BLaER1 treated with 17β-estradiol and CSF1 and Interleukin-3, amounts not matched to agents 10 nM and 100 nM (cell line): Measurements from ENCODE around the gene COL18A1.
"Not testable (repeated sequence)": the region's sequence is repeated elsewhere in the genome, so short reads cannot be mapped to it uniquely, and the experiment has no call there.

Experiments
- H3K27ac ChIP-seq, 11 experiments: shearing (Covaris generic); formaldehyde crosslinking; 2 replicates each; pipeline ENCODE4 v1.8.1; 2022
- H3K27me3 ChIP-seq, 11 experiments: shearing (Covaris generic); formaldehyde crosslinking; 2 replicates each; pipeline ENCODE4 v1.8.1; 2022
- H3K36me3 ChIP-seq, 11 experiments: shearing (Covaris generic); formaldehyde crosslinking; 2 replicates each; pipeline ENCODE4 v1.8.1; 2022
- H3K4me1 ChIP-seq, 10 experiments: shearing (Covaris generic); formaldehyde crosslinking; 2 replicates each; pipeline ENCODE4 v1.8.1; 2022
- H3K4me2 ChIP-seq, 11 experiments: shearing (Covaris generic); formaldehyde crosslinking; 2 replicates each; pipeline ENCODE4 v1.8.1; 2022
- H3K4me3 ChIP-seq, 10 experiments: shearing (Covaris generic); formaldehyde crosslinking; 2 replicates each; pipeline ENCODE4 v1.8.1; 2022
- H3K9ac ChIP-seq, 11 experiments: shearing (Covaris generic); formaldehyde crosslinking; 2 replicates each; pipeline ENCODE4 v1.8.1; 2022
- H3K9me3 ChIP-seq, 11 experiments: shearing (Covaris generic); formaldehyde crosslinking; replicated peaks in 1 of 11; 2 replicates each; pipeline ENCODE4 v1.8.1; 2022
- H4K20me1 ChIP-seq, 11 experiments: shearing (Covaris generic); formaldehyde crosslinking; 2 replicates each; pipeline ENCODE4 v1.8.1; 2022
- Cebpa-rat ChIP-seq, 11 experiments: shearing (Covaris generic); IDR thresholded peaks; 2 replicates each; pipeline ENCODE4 v1.8.1; 2022

COL18A1 gene

GRCh38 chr21:45556645-45557615 is 152.0 kb downstream of the COL18A1 start:
- Histone ChIP-seq H3K9me3 (no peaks in the 10 kb centered on the region), H3K27ac (no peak overlapping the region; a peak in 1 of 22 replicates), H3K27me3 (no peaks in the 10 kb centered on the region), H3K4me2 (peak overlapping the region in 10 of 11 experiments; percentile 77 to 94 (median 88); a peak in 19 of 22 replicates), H3K4me3 (0 out of 20 replicates have a peak overlapping the region, but pooled peaks of 1 of the 10 experiments have one; percentile 49), H3K4me1 (peaks cover 14 to 42% (median 31%) of the 10 kb centered on the region in 10 experiments), H4K20me1 (0 out of 22 replicates have a peak, but pooled peaks cover 0 to 7% (median 0%) of the 10 kb centered on the region in 11 experiments), H3K36me3 (no peaks in the 10 kb centered on the region), H3K9ac (peak overlapping the region in 3 of 11 experiments; percentile 74 to 78 (median 75); a peak in 4 of 22 replicates)
- TF ChIP-seq Cebpa-rat (IDR thresholded peaks at IDR 0.05): no peak

- Histone ChIP-seq H3K4me1 (peaks cover 7 to 35% (median 24%) of the 10 kb centered on the region in 10 experiments), H3K9ac (no peak overlapping the region), H4K20me1 (0 out of 22 replicates have a peak, but pooled peaks cover 0 to 7% (median 0%) of the 10 kb centered on the region in 11 experiments), H3K4me2 (0 out of 22 replicates have a peak overlapping the region, but pooled peaks of 1 of the 11 experiments have one; percentile 89), H3K27me3 (no peaks in the 10 kb centered on the region), H3K36me3 (no peaks in the 10 kb centered on the region), H3K4me3 (no peak overlapping the region), H3K9me3 (peaks cover 0 to 4% (median 3%) of the 10 kb centered on the region in 11 experiments; a peak in 6 of 22 replicates), H3K27ac (no peak overlapping the region)
- no peak for TF ChIP-seq Cebpa-rat (IDR thresholded peaks at IDR 0.05)
Observed at GRCh38 chr21:45557616-45558043, 152.7 kb downstream of the COL18A1 start.

- Histone ChIP-seq H4K20me1 (0 out of 22 replicates have a peak, but pooled peaks cover 0 to 7% (median 0%) of the 10 kb centered on the region in 11 experiments), H3K4me1 (peaks cover 2 to 29% (median 18%) of the 10 kb centered on the region in 10 experiments), H3K4me3 (no peak overlapping the region), H3K9me3 (peaks cover 0 to 9% (median 8%) of the 10 kb centered on the region in 11 experiments; a peak in 8 of 22 replicates), H3K4me2 (no peak overlapping the region), H3K36me3 (no peaks in the 10 kb centered on the region), H3K27ac (no peak overlapping the region), H3K27me3 (no peaks in the 10 kb centered on the region), H3K9ac (no peak overlapping the region)
- TF ChIP-seq Cebpa-rat (IDR thresholded peaks at IDR 0.05): no peak
Observed at GRCh38 chr21:45558044-45558721, 153.2 kb downstream of the COL18A1 start.

GRCh38 chr21:45559216-45560105 is 154.5 kb downstream of the COL18A1 start:
- Histone ChIP-seq H3K4me2 (no peak overlapping the region), H3K4me1 (peaks cover 0 to 27% (median 16%) of the 10 kb centered on the region in 10 experiments; a peak in 16 of 20 replicates), H3K4me3 (no peak overlapping the region), H3K27me3 (no peaks in the 10 kb centered on the region), H4K20me1 (0 out of 22 replicates have a peak, but pooled peaks cover 0 to 7% (median 0%) of the 10 kb centered on the region in 11 experiments), H3K9ac (no peak overlapping the region), H3K27ac (no peak overlapping the region), H3K9me3 (peaks cover 0 to 22% (median 9%) of the 10 kb centered on the region in 11 experiments; a peak in 10 of 22 replicates), H3K36me3 (no peaks in the 10 kb centered on the region)
- no peak for TF ChIP-seq Cebpa-rat (IDR thresholded peaks at IDR 0.05)

- 0 out of 22 replicates have a peak, but pooled peaks cover 0 to 7% (median 0%) of the 10 kb centered on the region in 11 experiments for H4K20me1 ChIP-seq
- peaks cover 0 to 27% (median 16%) of the 10 kb centered on the region in 10 experiments; a peak in 16 of 20 replicates for H3K4me1 ChIP-seq
- no peaks in the 10 kb centered on the region for H3K36me3 ChIP-seq
- H3K27ac ChIP-seq: no peak overlapping the region
- H3K9me3 ChIP-seq: peaks cover 0 to 24% (median 9%) of the 10 kb centered on the region in 11 experiments; a peak in 10 of 22 replicates
- H3K4me3 ChIP-seq: no peak overlapping the region
- H3K9ac ChIP-seq: no peak overlapping the region
- no peak for TF ChIP-seq Cebpa-rat (IDR thresholded peaks at IDR 0.05)
- no peak overlapping the region for H3K4me2 ChIP-seq
- no peaks in the 10 kb centered on the region for H3K27me3 ChIP-seq
Observed at GRCh38 chr21:45560106-45561021, 155.4 kb downstream of the COL18A1 start.

GRCh38 chr21:45561241-45561640 is 156.3 kb downstream of the COL18A1 start:
- Histone ChIP-seq H3K9me3 (peaks cover 0 to 24% (median 9%) of the 10 kb centered on the region in 11 experiments; a peak in 10 of 22 replicates), H3K4me1 (peaks cover 0 to 20% (median 8%) of the 10 kb centered on the region in 10 experiments; a peak in 16 of 20 replicates)
- H4K20me1 ChIP-seq, H3K27ac ChIP-seq, H3K36me3 ChIP-seq, H3K27me3 ChIP-seq, H3K4me2 ChIP-seq, H3K9ac ChIP-seq, H3K4me3 ChIP-seq: not testable (repeated sequence)

- Histone ChIP-seq H3K27me3 (no peaks in the 10 kb centered on the region), H3K9me3 (peaks cover 0 to 24% (median 9%) of the 10 kb centered on the region in 11 experiments; a peak in 10 of 22 replicates), H3K4me3 (no peak overlapping the region), H3K9ac (no peak overlapping the region), H3K4me1 (peaks cover 0 to 8% (median 0%) of the 10 kb centered on the region in 10 experiments; a peak in 3 of 20 replicates), H3K27ac (no peak overlapping the region), H3K36me3 (no peaks in the 10 kb centered on the region), H3K4me2 (no peak overlapping the region), H4K20me1 (0 out of 22 replicates have a peak, but pooled peaks cover 0 to 7% (median 0%) of the 10 kb centered on the region in 11 experiments)
- TF ChIP-seq Cebpa-rat (IDR thresholded peaks at IDR 0.05): no peak
Observed at GRCh38 chr21:45562402-45562801, 157.4 kb downstream of the COL18A1 start.
